K562 (cell line): Measurements from ENCODE around the gene ST6GALNAC5. TPM values are rescaled to one million over a fixed set of nuclear protein-coding genes. Genes with fewer than 3 reads are reported as not detected.

Experiments
- ATAC-seq: fragments of 200-7000 bp; cut with Tn5 transposase; 3 replicates; pipeline ENCODE4 v1.9.1; 2020; ENCODE audit warnings: moderate library complexity
- BruUV-seq: library from RNA; stranded (reverse); fragments of 400-500 nt; replicated peaks from 2 replicates; lab custom pipeline; 2021; lab: Mats Ljungman, UMichigan
- CTCF ChIA-PET: fragments of 300-600 bp; formaldehyde crosslinking; extraction: SDS; loops from one replicate; lab custom pipeline; 2021; ENCODE audit warnings: low intra/inter-chr PET ratio; lab: Yijun Ruan, JAX
- POLR2A ChIA-PET: fragments of 300-600, 350-650 bp; sonication (Branson Sonifier 250); formaldehyde crosslinking; extraction: SDS; loops from one replicate; lab custom pipeline; 2021; ENCODE audit warnings: antibody characterized with exemption, inconsistent platforms; lab: Yijun Ruan, JAX
- DNase-seq, 4 experiments: peaks; one replicate each; pipeline versions ENCODE4 v3.0.0 to v3.0.0-alpha.2; 2011 to 2018; ENCODE audit warnings: low spot score in 3 of 4, mixed read lengths in 3 of 4; ENCODE audit errors: extremely low read depth in 1 of 4
- FAIRE-seq: peaks from 2 replicates; lab custom pipeline; 2011; peaks lifted over from hg19 to GRCh38; lab: Jason Lieb, UNC
- H2AFZ ChIP-seq: 2 replicates; pipeline ENCODE4 v1.6.0; 2011; ENCODE audit warnings: low read depth, low read length, control low read depth, inconsistent platforms
- H3K27ac ChIP-seq: fragments of 200-600 bp; 3 replicates; pipeline ENCODE4 v1.8.0; 2011; ENCODE audit warnings: low read depth, mild to moderate bottlenecking, control low read depth, inconsistent platforms, low read length, moderate library complexity, mixed read lengths; ENCODE audit errors: extremely low read depth
- H3K27me3 ChIP-seq, 2 experiments: fragments of 300-600 bp in 1 of 2; 2 replicates in 1 of 2; 3 replicates in 1 of 2; pipeline versions ENCODE4 v1.6.0 to v1.8.0; 2011; ENCODE audit warnings: inconsistent platforms in 2 of 2, low read length in 2 of 2, mild to moderate bottlenecking in 1 of 2, mixed read lengths in 1 of 2, moderate library complexity in 1 of 2; ENCODE audit not compliant: control insufficient read depth in 2 of 2, insufficient read depth in 2 of 2
- H3K36me3 ChIP-seq: fragments of 300-600 bp; 3 replicates; pipeline ENCODE4 v1.8.0; 2011; ENCODE audit warnings: mild to moderate bottlenecking, low read length, inconsistent platforms; ENCODE audit not compliant: control insufficient read depth, insufficient read depth
- H3K4me1 ChIP-seq, 2 experiments: fragments of 200-600 bp in 1 of 2; replicated peaks in 1 of 2; 2 replicates in 1 of 2; 3 replicates in 1 of 2; pipeline versions ENCODE4 v1.5.1 to v1.8.0; 2011; ENCODE audit warnings: inconsistent platforms in 2 of 2, low read length in 2 of 2, mild to moderate bottlenecking in 1 of 2, mixed read lengths in 1 of 2, moderate library complexity in 1 of 2; ENCODE audit not compliant: control insufficient read depth in 2 of 2, insufficient read depth in 2 of 2
- H3K4me2 ChIP-seq: 2 replicates; pipeline ENCODE4 v1.6.1; 2011; ENCODE audit warnings: low read length, control low read depth, inconsistent platforms, mixed read lengths; ENCODE audit not compliant: insufficient read depth
- H3K4me3 ChIP-seq: fragments of 200-600 bp; sonication (generic), shearing (Covaris generic); 2 replicates; pipeline ENCODE4 v1.5.1; 2016; ENCODE audit warnings: control low read depth, inconsistent platforms
- H3K79me2 ChIP-seq: fragments of 200-600 bp; 3 replicates; pipeline ENCODE4 v1.8.0; 2011; ENCODE audit warnings: low read length, inconsistent platforms; ENCODE audit not compliant: control insufficient read depth, insufficient read depth
- H3K9ac ChIP-seq, 2 experiments: 2 replicates each; pipeline versions ENCODE4 v1.6.0 to v1.6.1; 2011; ENCODE audit warnings: low read depth in 2 of 2, low read length in 2 of 2, control low read depth in 1 of 2, inconsistent platforms in 1 of 2, mild to moderate bottlenecking in 1 of 2, mixed read lengths in 1 of 2; ENCODE audit not compliant: insufficient read depth in 1 of 2
- H3K9me1 ChIP-seq: one replicate; pipeline ENCODE4 v1.6.0; 2011; ENCODE audit warnings: inconsistent platforms, mild to moderate bottlenecking, low read length, moderate library complexity; ENCODE audit not compliant: control insufficient read depth, insufficient read depth
- H3K9me3 ChIP-seq: replicated peaks from 2 replicates; pipeline ENCODE4 v1.5.1; 2011; ENCODE audit warnings: low read depth, low read length, inconsistent platforms; ENCODE audit not compliant: control insufficient read depth, insufficient read depth
- H4K20me1 ChIP-seq: replicated peaks from 2 replicates; pipeline ENCODE4 v1.6.1; 2011; ENCODE audit warnings: low read length, inconsistent platforms, mixed read lengths; ENCODE audit not compliant: control insufficient read depth, insufficient read depth
- CAMTA2 ChIP-seq: fragments of 250-450 bp; sonication (Bioruptor Pico); conservative IDR thresholded peaks from 2 replicates; pipeline ENCODE4 v1.5.1; 2022
- CBX1 ChIP-seq: sonication (generic); IDR thresholded peaks from 2 replicates; pipeline ENCODE4 v1.6.1; 2016; ENCODE audit warnings: antibody characterized with exemption, low read depth, mild to moderate bottlenecking
- DIDO1 ChIP-seq: fragments of 450-650 bp; IDR thresholded peaks from 2 replicates; pipeline ENCODE4 v1.6.1; 2016; ENCODE audit warnings: low read depth, missing biosample characterization, missing genetic modification characterization
- DMBX1 ChIP-seq: fragments of 250-450 bp; sonication (Bioruptor Pico); IDR thresholded peaks from 2 replicates; pipeline ENCODE4 v1.8.0; 2022; ENCODE audit warnings: inconsistent platforms, mild to moderate bottlenecking, moderate library complexity, borderline replicate concordance
- GATAD2B ChIP-seq: fragments of 450-650 bp; IDR thresholded peaks from 2 replicates; pipeline ENCODE4 v1.6.1; 2017; ENCODE audit warnings: mild to moderate bottlenecking, borderline replicate concordance
- KLF1 ChIP-seq: fragments of 450-650 bp; IDR thresholded peaks from 2 replicates; pipeline ENCODE4 v1.6.1; 2016; ENCODE audit warnings: missing genetic modification characterization, missing compliant biosample characterization
- MBD2 ChIP-seq: sonication (generic); IDR thresholded peaks from 2 replicates; pipeline ENCODE4 v1.6.1; 2016; ENCODE audit warnings: low read depth, borderline replicate concordance
- NR1H2 ChIP-seq: sonication (generic); formaldehyde crosslinking; IDR thresholded peaks from 2 replicates; pipeline ENCODE4 v1.4.0; 2020; ENCODE audit warnings: mild to moderate bottlenecking, missing genetic modification reagents
- POU5F1 ChIP-seq: fragments of 150-350 bp; IDR thresholded peaks from 2 replicates; pipeline ENCODE4 v1.6.1; 2014; ENCODE audit warnings: borderline replicate concordance, low read length, low read depth, mild to moderate bottlenecking; ENCODE audit not compliant: partially characterized antibody
- SUPT5H ChIP-seq: fragments of 450-650 bp; IDR thresholded peaks from 2 replicates; pipeline ENCODE4 v1.6.1; 2016
- ZNF12 ChIP-seq: sonication (generic); formaldehyde crosslinking; IDR thresholded peaks from 2 replicates; pipeline ENCODE4 v1.4.0; 2020; ENCODE audit warnings: mild to moderate bottlenecking, missing genetic modification reagents
- in situ Hi-C: fragments of 300-500 bp; cut with MboI; formaldehyde crosslinking; loops from 4 replicates; pipeline ENCODE4 v1.15.0; 2018; ENCODE audit warnings: inconsistent platforms, mixed read lengths
- intact Hi-C: fragments of 100-400 bp; cut with micrococcal nuclease; formaldehyde crosslinking; loops from 2 replicates; pipeline ENCODE4 v1.14.2; 2022
- polyA plus RNA-seq, 8 experiments: library from polyadenylated mRNA; depleted of rRNA in 4 of 8; stranded (reverse) in 5 of 8; unstranded in 3 of 8; fragments of >200 nt; fragmentation: Nextera tagmentation in 2 of 8; fragmentation: Illumina TruSeq in 1 of 8; extraction: Ambion mirVana in 2 of 8; extraction: Trizol in 1 of 8; gene quantifications; 2 replicates each; pipeline versions ENCODE4 v1.2.1 to v1.2.3, GENCODE V29; 2011 to 2014; ENCODE audit warnings: inconsistent platforms in 1 of 8, missing spikeins in 1 of 8
- total RNA-seq, 7 experiments: library from RNA; depleted of rRNA in 6 of 7; stranded (reverse); fragments of >200 nt in 6 of 7; fragmentation: Illumina TruSeq in 2 of 7; extraction: Trizol in 2 of 7; gene quantifications; 2 replicates each; pipeline versions ENCODE4 v1.2.1 to v1.2.3, GENCODE V29; 2011 to 2021; ENCODE audit warnings: low replicate concordance in 1 of 7
- TF ChIP-seq, protein P1 (sequence below): fragments of 200-800 bp; sonication (Bioruptor generic); IDR thresholded peaks from 2 replicates; pipeline ENCODE4 v1.6.1; 2016; ENCODE audit warnings: missing genetic modification characterization, missing compliant biosample characterization
- TF ChIP-seq, protein P2 (sequence below), 2 experiments: fragments of 450-650 bp in 1 of 2; sonication (generic) in 1 of 2; formaldehyde crosslinking in 1 of 2; IDR thresholded peaks in 1 of 2; conservative IDR thresholded peaks in 1 of 2; 2 replicates each; pipeline versions ENCODE4 v1.6.1 to v1.8.1; 2016 to 2023; ENCODE audit warnings: mild to moderate bottlenecking in 2 of 2, moderate library complexity in 2 of 2, inconsistent platforms in 1 of 2, missing genetic modification reagents in 1 of 2
- TF ChIP-seq, protein P3 (sequence below), 2 experiments: fragments of 450-650 bp; conservative IDR thresholded peaks; 2 replicates each; pipeline ENCODE4 v1.6.1; 2017; ENCODE audit warnings: mild to moderate bottlenecking in 2 of 2, moderate library complexity in 2 of 2

The ST6GALNAC5 gene
- total and polyA plus RNA-seq, 9 of the 15 experiments (the other 6 are each of a cell fraction or from before 2014, with no cell fraction given): 0.04 to 0.14 TPM; not detected in 7

DNA sequence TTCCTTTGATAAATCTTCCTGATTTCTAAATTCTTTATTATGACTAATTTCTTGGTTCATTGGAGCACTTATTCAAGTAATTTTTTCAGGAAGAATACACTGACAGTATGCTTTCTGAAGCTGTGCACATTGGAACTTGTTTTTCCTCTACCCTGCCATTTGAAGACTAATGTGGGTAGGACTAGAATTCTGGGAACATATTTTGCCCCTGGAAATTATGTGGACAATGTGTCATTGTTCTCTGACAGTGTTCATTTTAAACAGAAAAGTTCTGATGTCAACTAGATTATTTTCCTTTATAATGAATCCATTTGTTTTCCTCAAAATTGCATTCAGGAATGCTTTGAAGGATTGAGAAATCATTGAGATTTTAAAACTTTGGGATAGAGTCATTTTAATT, 34.8 kb upstream of the ST6GALNAC5 start:
- no peak overlapping the region for H3K4me2 ChIP-seq
- H3K4me1 ChIP-seq: no peaks in the 10 kb centered on the region
- no peak overlapping the region for H3K9ac ChIP-seq
- H3K27me3 ChIP-seq: no peaks in the 10 kb centered on the region
- intact Hi-C loops (no loop called here), in situ Hi-C loops (no loop called here)
- POLR2A ChIA-PET: no interaction called here
- no peaks in the 10 kb centered on the region for H4K20me1 ChIP-seq
- CTCF ChIA-PET: no interaction called here
- FAIRE-seq: no peak
- H3K27ac ChIP-seq: no peak overlapping the region
- no peak overlapping the region for H2AFZ ChIP-seq
- no peak overlapping the region for H3K4me3 ChIP-seq
- no peaks in the 10 kb centered on the region for H3K9me1 ChIP-seq
- DNase-seq: no peak
- no peaks in the 10 kb centered on the region for H3K9me3 ChIP-seq
- TF ChIP-seq CAMTA2: no peak
- TF ChIP-seq CBX1: no peak
- TF ChIP-seq SUPT5H: no peak
- TF ChIP-seq ZNF12 (CRISPR knock-in tag): no peak
- TF ChIP-seq KLF1: no peak
- no peak for TF ChIP-seq POU5F1
- no peak for TF ChIP-seq NR1H2 (CRISPR knock-in tag)
- TF ChIP-seq DMBX1 (CRISPR knock-in tag): no peak
- TF ChIP-seq, protein P1, sequence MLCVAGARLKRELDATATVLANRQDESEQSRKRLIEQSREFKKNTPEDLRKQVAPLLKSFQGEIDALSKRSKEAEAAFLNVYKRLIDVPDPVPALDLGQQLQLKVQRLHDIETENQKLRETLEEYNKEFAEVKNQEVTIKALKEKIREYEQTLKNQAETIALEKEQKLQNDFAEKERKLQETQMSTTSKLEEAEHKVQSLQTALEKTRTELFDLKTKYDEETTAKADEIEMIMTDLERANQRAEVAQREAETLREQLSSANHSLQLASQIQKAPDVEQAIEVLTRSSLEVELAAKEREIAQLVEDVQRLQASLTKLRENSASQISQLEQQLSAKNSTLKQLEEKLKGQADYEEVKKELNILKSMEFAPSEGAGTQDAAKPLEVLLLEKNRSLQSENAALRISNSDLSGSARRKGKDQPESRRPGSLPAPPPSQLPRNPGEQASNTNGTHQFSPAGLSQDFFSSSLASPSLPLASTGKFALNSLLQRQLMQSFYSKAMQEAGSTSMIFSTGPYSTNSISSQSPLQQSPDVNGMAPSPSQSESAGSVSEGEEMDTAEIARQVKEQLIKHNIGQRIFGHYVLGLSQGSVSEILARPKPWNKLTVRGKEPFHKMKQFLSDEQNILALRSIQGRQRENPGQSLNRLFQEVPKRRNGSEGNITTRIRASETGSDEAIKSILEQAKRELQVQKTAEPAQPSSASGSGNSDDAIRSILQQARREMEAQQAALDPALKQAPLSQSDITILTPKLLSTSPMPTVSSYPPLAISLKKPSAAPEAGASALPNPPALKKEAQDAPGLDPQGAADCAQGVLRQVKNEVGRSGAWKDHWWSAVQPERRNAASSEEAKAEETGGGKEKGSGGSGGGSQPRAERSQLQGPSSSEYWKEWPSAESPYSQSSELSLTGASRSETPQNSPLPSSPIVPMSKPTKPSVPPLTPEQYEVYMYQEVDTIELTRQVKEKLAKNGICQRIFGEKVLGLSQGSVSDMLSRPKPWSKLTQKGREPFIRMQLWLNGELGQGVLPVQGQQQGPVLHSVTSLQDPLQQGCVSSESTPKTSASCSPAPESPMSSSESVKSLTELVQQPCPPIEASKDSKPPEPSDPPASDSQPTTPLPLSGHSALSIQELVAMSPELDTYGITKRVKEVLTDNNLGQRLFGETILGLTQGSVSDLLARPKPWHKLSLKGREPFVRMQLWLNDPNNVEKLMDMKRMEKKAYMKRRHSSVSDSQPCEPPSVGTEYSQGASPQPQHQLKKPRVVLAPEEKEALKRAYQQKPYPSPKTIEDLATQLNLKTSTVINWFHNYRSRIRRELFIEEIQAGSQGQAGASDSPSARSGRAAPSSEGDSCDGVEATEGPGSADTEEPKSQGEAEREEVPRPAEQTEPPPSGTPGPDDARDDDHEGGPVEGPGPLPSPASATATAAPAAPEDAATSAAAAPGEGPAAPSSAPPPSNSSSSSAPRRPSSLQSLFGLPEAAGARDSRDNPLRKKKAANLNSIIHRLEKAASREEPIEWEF (CRISPR knock-in tag): no peak
- TF ChIP-seq MBD2: no peak
- TF ChIP-seq, protein P2, sequence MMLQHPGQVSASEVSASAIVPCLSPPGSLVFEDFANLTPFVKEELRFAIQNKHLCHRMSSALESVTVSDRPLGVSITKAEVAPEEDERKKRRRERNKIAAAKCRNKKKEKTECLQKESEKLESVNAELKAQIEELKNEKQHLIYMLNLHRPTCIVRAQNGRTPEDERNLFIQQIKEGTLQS (IDR thresholded peaks at IDR 0.05): no peak
- TF ChIP-seq, protein P2 (CRISPR knock-in tag; conservative IDR thresholded peaks at IDR 0.05): no peak
- no peak for TF ChIP-seq DIDO1 (tag)
- no peak for TF ChIP-seq GATAD2B
- TF ChIP-seq, protein P3, sequence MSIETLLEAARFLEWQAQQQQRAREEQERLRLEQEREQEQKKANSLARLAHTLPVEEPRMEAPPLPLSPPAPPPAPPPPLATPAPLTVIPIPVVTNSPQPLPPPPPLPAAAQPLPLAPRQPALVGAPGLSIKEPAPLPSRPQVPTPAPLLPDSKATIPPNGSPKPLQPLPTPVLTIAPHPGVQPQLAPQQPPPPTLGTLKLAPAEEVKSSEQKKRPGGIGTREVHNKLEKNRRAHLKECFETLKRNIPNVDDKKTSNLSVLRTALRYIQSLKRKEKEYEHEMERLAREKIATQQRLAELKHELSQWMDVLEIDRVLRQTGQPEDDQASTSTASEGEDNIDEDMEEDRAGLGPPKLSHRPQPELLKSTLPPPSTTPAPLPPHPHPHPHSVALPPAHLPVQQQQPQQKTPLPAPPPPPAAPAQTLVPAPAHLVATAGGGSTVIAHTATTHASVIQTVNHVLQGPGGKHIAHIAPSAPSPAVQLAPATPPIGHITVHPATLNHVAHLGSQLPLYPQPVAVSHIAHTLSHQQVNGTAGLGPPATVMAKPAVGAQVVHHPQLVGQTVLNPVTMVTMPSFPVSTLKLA (conservative IDR thresholded peaks at IDR 0.05): no peak
- no peaks in the 10 kb centered on the region for H3K79me2 ChIP-seq
- no TSS peak for BruUV-seq
- no peaks in the 10 kb centered on the region for H3K36me3 ChIP-seq
- no peak for ATAC-seq
